OCI-LY1 (cell line): Measurements from ENCODE around the gene ACAP2.
A peak's percentile ranks its signal among the peaks of the same experiment; 100 is the strongest.
"Not testable (repeated sequence)": the region's sequence is repeated elsewhere in the genome, so short reads cannot be mapped to it uniquely, and the experiment has no call there.

Experiments
- H2AFZ ChIP-seq: fragments of 200-600 bp; sonication (generic), shearing (Covaris generic); 2 replicates; pipeline ENCODE4 v1.6.0; 2014; ENCODE audit warnings: antibody characterized with exemption, mild to moderate bottlenecking, low read length
- H3F3A ChIP-seq: fragments of 200-600 bp; sonication (generic), shearing (Covaris generic); 2 replicates; pipeline ENCODE4 v1.6.0; 2014; ENCODE audit warnings: mild to moderate bottlenecking, antibody characterized with exemption, low read length, moderate library complexity; ENCODE audit not compliant: insufficient read depth
- H3K27ac ChIP-seq: fragments of 200-600 bp; sonication (generic); 2 replicates; pipeline ENCODE4 v1.5.1; 2014; ENCODE audit warnings: low read length, mixed run types, mild to moderate bottlenecking, low read depth; ENCODE audit not compliant: poor library complexity, severe bottlenecking
- H3K27me3 ChIP-seq: fragments of 200-600 bp; sonication (generic); 2 replicates; pipeline ENCODE4 v1.6.0; 2014; ENCODE audit warnings: antibody characterized with exemption, mild to moderate bottlenecking, low read length, moderate library complexity; ENCODE audit not compliant: insufficient read depth
- H3K36me3 ChIP-seq: fragments of 200-600 bp; sonication (generic); 2 replicates; pipeline ENCODE4 v1.6.1; 2014; ENCODE audit warnings: mild to moderate bottlenecking, antibody characterized with exemption, low read length, moderate library complexity, mixed read lengths; ENCODE audit not compliant: insufficient read depth
- H3K4me1 ChIP-seq: fragments of 200-600 bp; sonication (generic); 2 replicates; pipeline ENCODE4 v1.5.1; 2014; ENCODE audit warnings: mild to moderate bottlenecking, low read length, moderate library complexity; ENCODE audit not compliant: insufficient read depth, severe bottlenecking
- H3K4me2 ChIP-seq: fragments of 200-600 bp; sonication (generic), shearing (Covaris generic); 2 replicates; pipeline ENCODE4 v1.6.1; 2014; ENCODE audit warnings: low read length
- H3K4me3 ChIP-seq: fragments of 200-600 bp; sonication (generic); 2 replicates; pipeline ENCODE4 v1.5.1; 2014; ENCODE audit warnings: low read length, low read depth, mild to moderate bottlenecking, mixed read lengths; ENCODE audit not compliant: poor library complexity, severe bottlenecking
- H3K79me2 ChIP-seq: fragments of 200-600 bp; shearing (Covaris generic); 2 replicates; pipeline ENCODE4 v1.6.1; 2016; ENCODE audit warnings: mixed run types, low read length, mixed read lengths; ENCODE audit not compliant: insufficient read depth
- H3K9ac ChIP-seq: fragments of 200-600 bp; sonication (generic), shearing (Covaris generic); 2 replicates; pipeline ENCODE4 v1.6.1; 2014; ENCODE audit warnings: mild to moderate bottlenecking, low read length, mixed read lengths
- H3K9me2 ChIP-seq: fragments of 200-600 bp; sonication (generic), shearing (Covaris generic); 2 replicates; pipeline ENCODE4 v1.6.1; 2014; ENCODE audit warnings: low read depth, mild to moderate bottlenecking, low read length, mixed read lengths
- H3K9me3 ChIP-seq: fragments of 200-600 bp; shearing (Covaris generic); 2 replicates; pipeline ENCODE4 v1.6.1; 2014; ENCODE audit warnings: low read length, mixed read lengths
- H4K20me1 ChIP-seq: fragments of 200-600 bp; sonication (generic), shearing (Covaris generic); 2 replicates; pipeline ENCODE4 v1.6.0; 2016; ENCODE audit warnings: mild to moderate bottlenecking, low read length; ENCODE audit not compliant: insufficient read depth
- CTCF ChIP-seq: fragments of 200-600 bp; sonication (generic), shearing (Covaris generic); IDR thresholded peaks from 2 replicates; pipeline ENCODE4 v1.5.1; 2017; ENCODE audit warnings: mild to moderate bottlenecking, antibody characterized with exemption, low read length, moderate library complexity, mixed read lengths
- EZH2 ChIP-seq: fragments of 200-600 bp; sonication (generic), shearing (Covaris generic); IDR thresholded peaks from 2 replicates; pipeline ENCODE4 v1.8.0; 2017; ENCODE audit warnings: borderline replicate concordance, mixed run types, mild to moderate bottlenecking, antibody characterized with exemption, low read length, moderate library complexity, mixed read lengths

ACAP2 gene

DNA sequence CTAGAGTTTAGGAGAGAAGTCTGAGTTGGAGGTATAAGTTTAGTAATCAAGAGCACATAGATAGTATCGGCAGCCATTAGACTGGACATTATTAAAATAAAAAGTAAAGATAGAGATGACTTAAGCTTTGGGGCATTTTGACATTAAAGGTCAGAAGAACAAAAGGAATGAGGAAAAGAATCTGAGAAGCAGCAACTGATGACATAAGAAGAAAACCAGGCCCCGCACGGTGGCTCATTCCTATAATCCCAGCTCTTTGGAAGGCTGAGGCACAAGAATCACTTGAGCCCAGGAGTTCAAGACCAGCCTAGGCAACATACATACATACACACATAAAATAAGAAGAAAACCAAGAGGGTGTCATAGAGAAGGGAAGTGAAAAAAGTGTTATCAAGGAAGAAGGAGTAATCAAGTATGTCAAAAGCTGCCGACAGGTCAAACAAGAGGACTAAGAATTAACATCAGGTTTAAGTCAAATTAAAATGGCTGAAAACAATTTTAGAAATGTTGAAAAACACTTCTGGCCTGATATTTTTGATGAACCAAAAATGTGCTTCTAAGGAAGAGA is 38.9 kb downstream of the ACAP2 start:
- peaks cover 39% of the 10 kb centered on the region for H3K4me1 ChIP-seq
- H4K20me1 ChIP-seq: 0 out of 2 replicates have a peak, but pooled peaks cover 2% of the 10 kb centered on the region
- peaks cover 13% of the 10 kb centered on the region; the same call in 1 of the 2 replicates for H3K9me3 ChIP-seq
- no peak overlapping the region for H2AFZ ChIP-seq
- no peak overlapping the region for H3K27ac ChIP-seq
- no peaks in the 10 kb centered on the region for H3K27me3 ChIP-seq
- H3K4me2 ChIP-seq: peak overlapping the region; percentile 46; the same call in 1 of the 2 replicates
- TF ChIP-seq EZH2: no peak
- no peak for TF ChIP-seq CTCF
- no peak overlapping the region for H3K9ac ChIP-seq
- 0 out of 2 replicates have a peak, but pooled peaks cover 3% of the 10 kb centered on the region for H3F3A ChIP-seq
- H3K9me2 ChIP-seq: no peaks in the 10 kb centered on the region
- H3K79me2 ChIP-seq: peaks cover 89% of the 10 kb centered on the region
- H3K4me3 ChIP-seq: no peak overlapping the region
- peaks cover 23% of the 10 kb centered on the region for H3K36me3 ChIP-seq

- Histone ChIP-seq H3K36me3 (peaks cover 16% of the 10 kb centered on the region), H4K20me1 (0 out of 2 replicates have a peak, but pooled peaks cover 2% of the 10 kb centered on the region), H3K27ac (no peak overlapping the region), H3K9me3 (peaks cover 8% of the 10 kb centered on the region; the same call in 1 of the 2 replicates), H3K9ac (no peak overlapping the region; the same call in 1 of the 2 replicates), H2AFZ (no peak overlapping the region), H3K4me3 (no peak overlapping the region), H3K9me2 (no peaks in the 10 kb centered on the region), H3K4me1 (peaks cover 39% of the 10 kb centered on the region), H3K79me2 (peaks cover 88% of the 10 kb centered on the region), H3K4me2 (peak overlapping the region; percentile 46), H3K27me3 (no peaks in the 10 kb centered on the region), H3F3A (0 out of 2 replicates have a peak, but pooled peaks cover 3% of the 10 kb centered on the region)
- TF ChIP-seq EZH2 (no peak), CTCF (no peak)
These were observed 39.6 kb downstream of the ACAP2 start for GRCh38 chr3:195403244-195403643.

DNA sequence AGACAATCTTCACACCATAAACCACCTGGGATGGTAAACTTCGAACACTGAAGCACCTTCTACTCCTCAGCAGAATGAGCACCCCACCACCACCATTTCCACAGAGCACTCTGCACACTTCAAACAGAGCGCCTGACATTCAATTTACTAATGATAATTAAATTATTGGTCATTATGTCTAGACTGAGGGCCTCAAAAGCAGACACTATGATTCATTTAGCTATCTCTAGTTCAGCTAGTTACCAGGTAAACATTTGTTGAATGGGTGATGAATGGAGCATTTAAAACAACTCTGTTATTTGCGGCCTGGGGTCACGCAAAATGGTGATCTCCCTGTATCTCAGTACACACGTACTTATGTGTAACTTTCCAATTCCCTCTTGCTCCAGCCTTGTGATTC is 40.9 kb downstream of the ACAP2 start:
- Histone ChIP-seq H3K36me3 (0 out of 2 replicates have a peak, but pooled peaks cover 7% of the 10 kb centered on the region), H3K4me3 (no peak overlapping the region), H4K20me1 (0 out of 2 replicates have a peak, but pooled peaks cover 2% of the 10 kb centered on the region), H3K27me3 (no peaks in the 10 kb centered on the region), H3K4me1 (peaks cover 52% of the 10 kb centered on the region), H3K9ac (peak overlapping the region; percentile 10; the same call in 1 of the 2 replicates), H3K27ac (peak overlapping the region; percentile 59), H3K4me2 (peak overlapping the region; percentile 19; the same call in 1 of the 2 replicates), H2AFZ (no peak overlapping the region), H3K9me3 (no peaks in the 10 kb centered on the region), H3K79me2 (peaks cover 88% of the 10 kb centered on the region), H3K9me2 (no peaks in the 10 kb centered on the region), H3F3A (0 out of 2 replicates have a peak, but pooled peaks cover 3% of the 10 kb centered on the region)
- TF ChIP-seq CTCF (no peak), EZH2 (no peak)

DNA sequence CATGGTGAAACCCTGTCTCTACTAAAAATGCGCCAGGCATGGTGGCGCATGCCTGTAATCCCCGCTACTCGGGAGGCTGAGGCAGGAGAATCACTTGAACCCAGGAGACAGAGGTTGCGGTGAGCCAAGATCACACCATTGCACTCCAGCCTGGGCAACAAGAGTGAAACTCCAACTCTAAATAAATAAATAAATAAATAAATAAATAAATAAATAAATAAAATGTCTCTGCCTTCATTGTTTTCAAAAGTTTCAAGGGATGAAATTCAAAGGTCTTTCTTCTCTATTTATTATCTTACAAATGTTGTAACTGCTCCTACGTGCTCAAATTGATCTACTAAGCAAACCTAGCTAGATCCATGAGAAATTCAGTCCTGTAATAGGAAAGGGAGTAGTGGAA is 44.4 kb downstream of the ACAP2 start:
- H3K4me3 ChIP-seq, H2AFZ ChIP-seq, H3K9me2 ChIP-seq, H3K36me3 ChIP-seq, H4K20me1 ChIP-seq, H3K9me3 ChIP-seq, H3K27ac ChIP-seq, H3K27me3 ChIP-seq, H3K4me2 ChIP-seq, H3F3A ChIP-seq, H3K9ac ChIP-seq: not testable (repeated sequence)
- Histone ChIP-seq H3K4me1 (peaks cover 71% of the 10 kb centered on the region), H3K79me2 (peaks cover 97% of the 10 kb centered on the region)
